ENCODE measurements around the gene RAB3GAP1.

DNA sequence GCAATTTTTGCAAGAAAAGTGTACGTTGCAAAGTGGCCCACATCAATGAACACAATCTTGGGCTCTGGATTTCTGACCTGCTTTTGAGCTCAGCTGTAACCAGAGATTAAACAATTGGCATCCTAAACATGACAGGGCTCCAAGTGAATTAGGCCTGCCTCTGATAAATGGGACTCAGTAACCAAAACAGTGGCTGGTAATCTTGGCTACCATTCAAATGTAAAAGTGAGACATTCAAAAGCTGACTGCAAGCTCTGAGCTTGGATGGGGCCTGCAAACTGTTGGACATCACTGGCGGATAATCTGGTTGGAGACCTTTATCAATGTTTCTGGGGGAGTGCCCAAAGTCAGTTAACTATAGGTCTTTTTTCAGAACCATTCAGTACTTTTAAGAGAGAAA is 160.7 kb downstream of the RAB3GAP1 start:
- TF ChIP-seq, protein P1, sequence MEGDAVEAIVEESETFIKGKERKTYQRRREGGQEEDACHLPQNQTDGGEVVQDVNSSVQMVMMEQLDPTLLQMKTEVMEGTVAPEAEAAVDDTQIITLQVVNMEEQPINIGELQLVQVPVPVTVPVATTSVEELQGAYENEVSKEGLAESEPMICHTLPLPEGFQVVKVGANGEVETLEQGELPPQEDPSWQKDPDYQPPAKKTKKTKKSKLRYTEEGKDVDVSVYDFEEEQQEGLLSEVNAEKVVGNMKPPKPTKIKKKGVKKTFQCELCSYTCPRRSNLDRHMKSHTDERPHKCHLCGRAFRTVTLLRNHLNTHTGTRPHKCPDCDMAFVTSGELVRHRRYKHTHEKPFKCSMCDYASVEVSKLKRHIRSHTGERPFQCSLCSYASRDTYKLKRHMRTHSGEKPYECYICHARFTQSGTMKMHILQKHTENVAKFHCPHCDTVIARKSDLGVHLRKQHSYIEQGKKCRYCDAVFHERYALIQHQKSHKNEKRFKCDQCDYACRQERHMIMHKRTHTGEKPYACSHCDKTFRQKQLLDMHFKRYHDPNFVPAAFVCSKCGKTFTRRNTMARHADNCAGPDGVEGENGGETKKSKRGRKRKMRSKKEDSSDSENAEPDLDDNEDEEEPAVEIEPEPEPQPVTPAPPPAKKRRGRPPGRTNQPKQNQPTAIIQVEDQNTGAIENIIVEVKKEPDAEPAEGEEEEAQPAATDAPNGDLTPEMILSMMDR (IDR thresholded peaks at IDR 0.05) = no peak
- no peak for TF ChIP-seq POLR2A (IDR thresholded peaks at IDR 0.05)
- TF ChIP-seq EP300 (IDR thresholded peaks at IDR 0.05) = no peak

Measured in gastroesophageal sphincter (tissue), 3 donors.